Measurements from ENCODE around the gene RABAC1.

RABAC1 gene

GRCh38 chr19:41999071-41999877 is 40.2 kb upstream of the RABAC1 start:
- TF ChIP-seq CTCF (IDR thresholded peaks at IDR 0.05) = no peak
- Histone ChIP-seq H3K9me3 (no peaks in the 10 kb centered on the region), H3K4me3 (no peak overlapping the region), H3K27ac (no peak overlapping the region), H3K4me1 (peaks cover 0 to 22% (median 7%) of the 10 kb centered on the region in 4 donors), H3K27me3 (peaks cover 0 to 85% of the 10 kb centered on the region in 2 donors), H3K36me3 (peaks cover 0 to 11% (median 4%) of the 10 kb centered on the region in 3 donors)
- no peak for DNase-seq
- intact Hi-C loops (cut with DNase I; ENCODE audit: low total_unique reads) = no loop called here

DNA sequence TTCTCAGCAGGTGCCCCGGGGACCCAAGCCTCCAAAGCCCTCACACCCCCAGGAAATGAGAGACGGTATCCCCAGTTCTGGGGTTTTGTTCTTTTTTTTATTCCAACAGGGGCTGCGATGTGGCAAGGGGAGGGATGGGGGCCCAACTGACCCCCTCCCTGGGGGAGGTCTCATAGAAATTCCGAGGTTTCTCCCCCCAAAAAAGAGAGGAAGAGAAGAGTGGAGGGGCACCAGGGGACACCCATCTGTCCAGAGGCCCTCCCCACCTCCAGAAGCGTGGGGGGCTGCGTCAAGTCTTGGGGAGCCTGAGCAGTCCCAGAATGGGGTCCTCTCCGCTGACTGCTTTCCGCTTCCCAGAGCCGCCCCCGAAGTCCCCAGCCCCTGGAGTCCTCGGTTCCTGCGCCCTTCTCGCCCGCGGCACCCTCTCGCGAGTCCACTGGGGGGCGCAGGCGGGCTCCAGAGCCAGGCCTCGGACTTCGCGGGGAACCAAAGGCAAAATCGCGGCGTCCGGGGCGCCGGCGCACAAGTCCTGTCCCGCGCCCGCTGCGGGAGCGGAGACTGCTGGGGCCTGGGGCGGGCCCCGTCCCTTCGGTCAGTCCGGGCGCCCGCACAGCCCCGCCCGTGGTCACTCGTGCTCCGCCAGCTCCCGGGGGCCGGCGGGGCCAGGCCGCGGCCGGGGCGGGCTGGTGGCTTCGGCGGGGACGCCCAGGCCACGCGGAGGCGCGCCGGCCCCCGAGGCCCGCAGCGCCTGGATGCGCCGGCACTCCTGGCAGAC is 39.3 kb upstream of the RABAC1 start:
- intact Hi-C loops (cut with DNase I; ENCODE audit: low total_unique reads) = no loop called here

DNA sequence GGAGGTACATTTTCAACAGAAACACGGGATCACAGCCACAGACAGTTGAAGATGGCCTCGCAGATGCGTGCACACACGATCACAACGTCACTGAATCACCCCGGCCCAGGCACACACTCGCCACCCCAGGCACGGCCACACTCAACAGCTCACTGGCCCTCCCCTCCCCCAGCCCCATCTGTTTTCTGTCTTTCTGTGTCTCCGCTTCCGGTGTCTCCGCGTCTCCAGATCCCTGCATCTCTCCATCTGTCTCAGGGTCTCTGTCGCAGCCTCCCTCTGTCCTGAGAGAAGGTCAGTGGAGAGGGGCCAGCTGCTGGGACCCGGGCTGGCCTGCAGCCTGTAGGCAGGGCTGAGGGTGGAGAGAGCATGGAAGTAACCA is 38.7 kb upstream of the RABAC1 start:
- Histone ChIP-seq H3K4me3 (no peak overlapping the region), H3K4me1 (peaks cover 0 to 31% (median 15%) of the 10 kb centered on the region in 4 donors), H3K9me3 (no peaks in the 10 kb centered on the region), H3K36me3 (peaks cover 0 to 6% (median 4%) of the 10 kb centered on the region in 3 donors), H3K27me3 (peaks cover 3 to 95% of the 10 kb centered on the region in 2 donors), H3K27ac (no peak overlapping the region)
- intact Hi-C loops (cut with DNase I; ENCODE audit: low total_unique reads) = no loop called here
- no peak for TF ChIP-seq CTCF (IDR thresholded peaks at IDR 0.05)
- no peak for DNase-seq

More for the DNA sequence above, 39.3 kb upstream of the RABAC1 start:
- H3K27me3 ChIP-seq = peaks cover 3 to 91% of the 10 kb centered on the region in 2 donors
- no peaks in the 10 kb centered on the region for H3K9me3 ChIP-seq
- H3K36me3 ChIP-seq = peaks cover 0 to 11% (median 4%) of the 10 kb centered on the region in 3 donors
- H3K4me1 ChIP-seq = peaks cover 0 to 31% (median 15%) of the 10 kb centered on the region in 4 donors
- H3K4me3 ChIP-seq = no peak overlapping the region
- H3K27ac ChIP-seq = no peak overlapping the region
- no peak for DNase-seq
- peak; percentile 27 to 42 for TF ChIP-seq CTCF (IDR thresholded peaks at IDR 0.05)

DNA sequence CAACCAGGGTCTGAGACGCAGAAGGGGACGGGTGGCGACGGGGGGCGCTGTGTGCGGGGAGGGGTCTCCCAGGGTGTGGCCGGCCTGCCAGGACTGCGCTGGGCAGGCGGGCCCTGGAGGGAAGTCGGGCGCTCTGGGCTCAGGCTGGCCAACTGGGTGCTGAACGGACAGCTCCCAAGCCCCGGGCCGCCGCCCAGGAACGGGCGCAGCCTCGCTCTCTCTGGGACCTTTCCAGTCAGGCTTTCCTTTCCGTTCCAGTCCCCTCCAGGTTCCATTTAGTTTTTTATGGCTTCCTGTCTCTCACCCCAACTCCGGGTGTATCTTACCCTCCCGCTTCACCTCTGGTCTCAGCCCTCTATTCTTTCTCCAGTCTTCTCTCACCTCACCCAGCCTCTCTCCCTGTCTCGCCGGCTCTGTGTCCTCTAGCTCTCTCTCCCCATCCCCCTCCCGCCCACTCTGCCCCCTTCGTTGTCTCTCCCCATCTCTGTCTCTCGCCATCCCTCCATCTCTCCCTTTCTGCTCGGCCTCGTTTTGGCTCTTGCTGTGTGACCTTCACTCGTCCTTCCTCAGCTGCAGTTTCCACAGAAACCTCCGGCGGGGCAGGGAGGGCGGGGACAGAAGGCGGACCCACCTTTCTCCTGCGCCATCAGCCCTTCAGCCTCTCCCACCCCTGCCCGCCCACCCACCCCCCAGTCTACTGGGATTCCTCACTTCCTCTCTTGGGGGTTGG is 38.2 kb upstream of the RABAC1 start:
- intact Hi-C loops (cut with DNase I; ENCODE audit: low total_unique reads) = no loop called here
- H3K9me3 ChIP-seq = no peaks in the 10 kb centered on the region
- H3K4me3 ChIP-seq = no peak overlapping the region
- H3K27ac ChIP-seq = no peak overlapping the region
- H3K36me3 ChIP-seq = peaks cover 0 to 2% (median under 1%) of the 10 kb centered on the region in 3 donors
- DNase-seq = no peak
- H3K4me1 ChIP-seq = peaks cover 0 to 31% (median 15%) of the 10 kb centered on the region in 4 donors
- peaks cover 3 to 95% of the 10 kb centered on the region in 2 donors for H3K27me3 ChIP-seq
- no peak for TF ChIP-seq CTCF (IDR thresholded peaks at IDR 0.05)

DNA sequence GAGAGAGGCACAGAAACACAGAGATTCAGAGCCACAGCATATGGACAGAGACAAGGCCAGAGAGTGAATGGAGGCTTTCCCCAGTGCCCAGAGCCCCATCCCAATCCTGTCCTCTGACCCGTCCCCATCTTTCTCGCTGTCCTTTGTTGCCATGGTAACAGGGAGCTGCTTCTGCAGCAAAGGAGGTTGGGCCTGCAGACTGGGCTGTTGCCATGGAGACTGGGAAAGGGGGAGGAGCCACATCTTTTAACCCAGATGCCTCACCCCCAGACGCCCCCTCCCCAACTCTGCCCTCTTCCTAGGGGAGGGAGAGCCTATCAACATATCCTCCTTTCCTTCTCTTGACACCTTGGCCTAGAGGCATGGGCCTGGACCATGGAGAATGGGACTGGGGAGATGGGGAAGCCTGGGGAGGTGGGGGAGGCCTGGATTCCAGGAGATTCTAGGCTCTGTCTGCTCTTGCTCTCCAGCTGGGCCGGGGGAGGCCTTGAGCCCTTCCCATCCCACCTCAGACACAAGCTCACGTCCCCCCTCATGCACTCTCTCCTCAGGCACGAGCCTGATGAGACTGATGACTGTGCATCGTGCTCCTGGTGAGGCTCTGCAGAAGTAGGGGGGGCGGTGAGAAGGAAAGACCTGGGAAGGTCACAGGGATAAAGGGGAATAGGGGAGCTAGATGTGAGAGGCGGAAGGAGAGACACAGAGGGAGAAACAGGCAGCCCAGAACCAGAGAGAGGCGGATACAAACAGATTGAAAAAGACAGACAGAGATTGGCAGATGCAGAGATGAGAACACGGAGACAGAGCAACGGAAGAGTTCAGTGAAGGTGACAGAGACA is 37.1 kb upstream of the RABAC1 start:
- Histone ChIP-seq H3K27ac (no peak overlapping the region), H3K27me3 (peaks cover 3 to 99% of the 10 kb centered on the region in 2 donors), H3K4me3 (no peak overlapping the region), H3K9me3 (no peaks in the 10 kb centered on the region), H3K36me3 (no peaks in the 10 kb centered on the region), H3K4me1 (peaks cover 0 to 31% (median 15%) of the 10 kb centered on the region in 4 donors)
- TF ChIP-seq CTCF (IDR thresholded peaks at IDR 0.05) = no peak
- intact Hi-C loops (cut with DNase I; ENCODE audit: low total_unique reads) = no loop called here
- no peak for DNase-seq

Measured in tibial artery (tissue), 4 donors.